H4 (cell line): ENCODE measurements around the gene NOXA1. TPM values are rescaled to one million over a fixed set of nuclear protein-coding genes. Genes with fewer than 3 reads are reported as not detected.
"Not testable (repeated sequence)": the region's sequence is repeated elsewhere in the genome, so short reads cannot be mapped to it uniquely, and the experiment has no call there.

Experiments
- DNase-seq: peaks from one replicate; pipeline ENCODE4 v3.0.0-alpha.2; 2015; ENCODE audit warnings: low spot score
- total RNA-seq: library from RNA; depleted of rRNA; stranded (reverse); fragments of >200 nt; shearing (Covaris generic); gene quantifications from 2 replicates; pipeline ENCODE4 v1.2.3, GENCODE V29; 2014; rRNA removed

NOXA1 gene
- total RNA-seq: not detected in 2 replicates

GRCh38 chr9:137422604-137423513 is at the start of gene NOXA1, which contains the start of gene EXD3:
TSS of gene NOXA1 (plus strand) at chr9:137423393. CDS start at chr9:137423530, 137 bp downstream.
TSS of gene EXD3 (minus strand) at chr9:137423162. CDS start at chr9:137395357, 27,805 bp downstream.
- peak; percentile 74 for DNase-seq

DNA sequence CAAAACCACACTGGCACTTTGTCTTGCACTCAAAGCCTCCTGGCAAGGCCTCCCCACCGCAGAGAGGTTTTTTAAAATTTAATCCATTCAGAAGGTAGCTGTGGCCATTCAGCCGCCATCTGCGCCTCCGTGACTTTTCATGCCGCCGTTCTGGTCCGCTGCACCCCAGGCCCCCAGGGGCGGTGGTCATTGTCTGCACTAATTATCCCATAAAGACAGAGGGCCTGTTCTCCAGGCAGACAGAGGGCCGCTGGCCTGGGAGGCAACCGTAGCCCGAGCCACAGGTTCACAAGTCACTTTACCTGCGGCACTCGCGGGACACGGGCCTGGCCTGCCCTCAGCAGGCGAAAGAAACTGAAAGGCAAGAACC is 49.6 kb upstream of the NOXA1 start:
- no peak for DNase-seq

DNA sequence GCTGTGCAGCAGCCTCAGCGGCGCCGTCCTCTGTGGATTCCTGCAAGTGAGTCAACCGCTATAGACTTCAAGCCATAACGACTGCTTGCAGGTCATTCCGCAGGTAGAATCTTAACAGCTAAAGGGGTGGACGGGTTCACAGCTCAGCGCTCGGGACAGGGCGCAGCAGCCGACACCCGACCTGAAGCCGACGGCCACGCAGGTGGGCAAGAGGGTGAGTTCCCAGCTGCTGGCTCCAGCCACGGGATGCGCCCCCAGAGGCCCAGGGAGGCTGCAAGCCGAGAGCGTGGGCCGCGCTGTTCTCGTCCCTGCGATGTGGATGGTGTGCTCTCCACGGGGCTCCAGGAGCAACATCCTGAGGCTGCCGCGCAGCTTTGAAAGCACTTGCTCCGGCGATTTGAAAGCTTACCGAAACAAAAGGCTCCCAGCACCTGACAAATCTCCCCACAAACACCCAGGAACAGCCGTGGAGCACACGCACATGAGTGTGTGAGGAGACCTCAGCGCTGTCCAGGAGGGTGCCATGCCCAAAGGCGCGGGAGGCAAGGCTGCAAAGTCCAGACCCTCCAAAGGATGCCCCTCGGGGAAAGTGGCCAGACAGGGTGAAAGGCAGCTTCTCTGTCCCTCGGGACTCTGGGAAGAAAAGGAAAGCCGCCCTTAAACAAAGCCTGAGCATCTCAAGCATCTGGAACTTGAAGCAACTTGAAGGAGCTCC is 48.9 kb upstream of the NOXA1 start:
- DNase-seq: no peak

GRCh38 chr9:137375321-137376058 is 47.7 kb upstream of the NOXA1 start:
- no peak for DNase-seq

GRCh38 chr9:137376386-137376785 is 46.8 kb upstream of the NOXA1 start:
- no peak for DNase-seq

DNA sequence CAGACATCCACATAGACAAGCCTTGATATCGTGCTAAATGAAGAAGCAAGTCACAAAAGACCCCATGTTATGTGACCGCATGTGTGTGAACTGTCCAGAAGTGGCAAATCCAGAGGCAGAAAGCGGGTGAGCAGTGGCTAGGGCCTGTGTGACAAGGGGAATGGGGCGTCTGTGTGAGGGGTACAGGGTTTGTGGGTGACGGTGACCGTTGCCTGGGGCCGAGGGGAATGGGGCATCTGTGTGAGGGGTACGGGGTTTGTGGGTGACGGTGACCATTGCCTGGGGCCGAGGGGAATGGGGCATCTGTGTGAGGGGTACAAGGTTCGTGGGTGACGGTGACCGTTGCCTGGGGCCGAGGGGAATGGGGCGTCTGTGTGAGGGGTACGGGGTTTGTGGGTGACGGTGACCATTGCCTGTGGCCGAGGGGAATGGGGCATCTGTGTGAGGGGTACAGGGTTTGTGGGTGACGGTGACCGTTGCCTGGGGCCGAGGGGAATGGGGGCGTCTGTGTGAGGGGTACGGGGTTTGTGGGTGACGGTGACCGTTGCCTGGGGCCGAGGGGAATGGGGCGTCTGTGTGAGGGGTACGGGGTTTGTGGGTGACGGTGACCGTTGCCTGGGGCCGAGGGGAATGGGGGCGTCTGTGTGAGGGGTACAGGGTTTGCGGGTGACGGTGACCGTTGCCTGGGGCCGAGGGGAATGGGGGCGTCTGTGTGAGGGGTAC is 44.3 kb upstream of the NOXA1 start:
- not testable (repeated sequence) for DNase-seq

DNA sequence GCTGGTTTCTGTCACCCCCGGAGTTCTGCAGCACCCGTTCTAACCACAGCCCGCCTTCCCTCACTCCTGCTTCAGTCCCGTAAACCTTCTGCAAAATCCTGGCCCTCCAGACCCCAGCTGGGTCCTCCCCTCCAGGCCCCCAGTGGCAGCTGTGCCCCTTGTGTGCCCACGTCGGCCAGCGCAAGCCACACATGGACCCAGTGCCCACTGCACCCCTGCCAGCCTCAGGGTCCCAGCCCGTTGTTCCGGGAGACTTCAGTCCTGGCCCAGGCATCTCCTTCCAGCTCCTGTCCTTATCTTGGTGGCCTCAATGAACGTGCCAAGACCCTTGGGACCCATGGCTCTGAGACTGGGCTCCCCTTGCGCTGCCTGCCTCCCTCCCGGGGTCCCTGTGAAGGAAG is 43.4 kb upstream of the NOXA1 start:
- no peak for DNase-seq

DNA sequence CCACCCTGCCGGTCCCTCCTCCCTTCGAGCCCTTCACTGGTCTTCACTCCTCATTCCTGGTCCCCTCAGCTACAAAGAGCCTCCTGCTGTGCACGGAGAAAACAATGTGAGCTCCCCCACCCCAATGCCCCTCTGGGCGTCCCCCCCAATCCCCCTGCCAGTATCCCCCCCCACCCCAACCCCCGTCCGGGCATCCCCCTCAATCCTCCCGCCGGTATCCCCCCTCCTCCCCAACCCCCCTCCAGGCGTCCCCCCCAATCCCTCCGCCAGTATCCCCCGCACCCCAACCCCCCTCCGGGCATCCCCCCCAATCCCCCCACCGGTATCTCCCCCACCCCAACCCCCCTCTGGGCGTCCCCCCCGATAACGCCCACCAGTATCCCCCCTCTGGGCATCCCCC is 43.0 kb upstream of the NOXA1 start:
- no peak for DNase-seq

DNA sequence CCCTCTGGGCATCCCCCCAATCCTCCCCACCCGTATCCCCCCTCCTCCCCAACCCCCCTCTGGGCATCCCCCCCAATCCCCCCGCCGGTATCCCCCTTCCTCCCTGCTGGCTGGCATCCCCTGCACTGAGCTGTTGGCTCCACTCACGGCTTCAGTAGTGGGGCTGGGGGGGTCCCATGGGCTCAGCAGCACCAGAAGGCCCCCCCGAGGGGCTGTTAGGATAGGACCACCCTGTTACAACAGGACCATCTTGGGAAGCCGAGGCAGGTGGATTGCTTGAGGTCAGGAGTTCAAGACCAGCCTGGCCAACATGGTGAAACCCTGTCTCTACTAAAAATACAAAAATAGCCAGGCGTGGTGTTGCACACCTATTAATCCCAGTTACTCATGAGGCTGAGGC is 42.6 kb upstream of the NOXA1 start:
- no peak for DNase-seq

- DNase-seq: no peak
Observed at GRCh38 chr9:137381501-137382443, 41.4 kb upstream of the NOXA1 start.

DNA sequence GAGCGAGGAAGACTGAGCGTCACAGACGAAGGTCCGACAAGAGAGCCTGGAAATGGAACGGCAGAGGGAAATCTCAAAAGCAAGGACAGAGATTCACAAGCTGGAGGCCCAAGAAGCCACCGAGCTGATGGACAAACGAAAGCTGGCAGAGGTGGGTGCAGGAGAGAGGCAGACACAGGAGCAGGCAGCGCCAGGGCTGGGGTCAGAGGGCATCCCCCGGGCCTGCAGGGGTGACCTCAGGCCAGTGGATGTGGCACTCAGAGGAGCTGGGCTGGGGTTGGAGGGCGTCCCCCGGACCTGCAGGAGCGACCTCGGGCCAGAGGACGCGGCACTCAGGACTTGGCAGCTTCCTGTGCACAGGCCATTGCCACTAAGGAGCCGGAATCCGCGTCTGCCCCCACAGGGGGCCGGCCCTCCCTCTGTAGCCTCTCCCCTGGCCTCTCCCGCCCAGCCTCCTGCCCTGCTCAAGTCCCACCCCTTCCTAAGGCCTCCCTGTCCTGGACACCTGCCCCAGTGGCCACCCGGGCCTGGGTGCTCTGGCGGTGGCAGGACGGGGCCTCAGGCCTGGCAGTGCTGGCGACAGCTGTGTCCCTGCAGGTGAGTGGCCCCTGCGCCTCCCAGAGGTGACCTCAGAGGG is 40.6 kb upstream of the NOXA1 start:
- DNase-seq: no peak

DNA sequence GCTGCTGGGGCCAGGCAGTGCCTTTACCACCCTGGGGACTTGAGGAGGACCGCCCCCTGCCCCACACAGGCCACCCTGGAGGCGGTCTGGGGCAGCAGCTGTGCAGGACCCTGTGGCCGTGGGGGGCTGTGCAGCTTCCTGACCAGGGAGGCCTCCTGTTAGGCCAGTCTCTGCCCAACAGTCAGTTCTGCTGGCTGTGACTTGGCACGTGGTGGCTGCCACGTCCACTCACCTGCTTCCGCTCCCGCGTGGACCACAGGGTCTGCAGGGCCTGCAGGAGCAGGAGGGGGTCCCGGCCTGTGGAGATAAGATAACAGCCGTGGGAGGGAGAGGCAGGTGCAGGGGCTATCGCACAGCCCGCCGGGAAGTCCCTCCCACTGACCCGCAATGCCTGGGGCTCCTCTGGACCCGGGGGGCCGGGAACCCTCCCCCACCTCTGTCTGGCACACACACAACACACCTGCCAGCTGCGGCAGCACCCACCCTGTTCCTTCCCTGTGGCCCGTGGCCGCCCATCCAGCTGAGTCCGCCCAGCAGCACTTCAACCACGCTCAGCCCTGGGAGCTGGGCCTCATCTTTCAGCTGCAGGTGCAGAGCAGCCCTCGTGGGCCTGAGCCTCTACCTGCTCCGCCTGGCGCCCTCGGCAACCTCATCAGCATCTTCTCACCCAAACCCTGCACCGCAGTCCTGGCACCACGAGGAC is 40.0 kb upstream of the NOXA1 start:
- DNase-seq: no peak

GRCh38 chr9:137383784-137384756 is 39.1 kb upstream of the NOXA1 start:
- no peak for DNase-seq

DNA sequence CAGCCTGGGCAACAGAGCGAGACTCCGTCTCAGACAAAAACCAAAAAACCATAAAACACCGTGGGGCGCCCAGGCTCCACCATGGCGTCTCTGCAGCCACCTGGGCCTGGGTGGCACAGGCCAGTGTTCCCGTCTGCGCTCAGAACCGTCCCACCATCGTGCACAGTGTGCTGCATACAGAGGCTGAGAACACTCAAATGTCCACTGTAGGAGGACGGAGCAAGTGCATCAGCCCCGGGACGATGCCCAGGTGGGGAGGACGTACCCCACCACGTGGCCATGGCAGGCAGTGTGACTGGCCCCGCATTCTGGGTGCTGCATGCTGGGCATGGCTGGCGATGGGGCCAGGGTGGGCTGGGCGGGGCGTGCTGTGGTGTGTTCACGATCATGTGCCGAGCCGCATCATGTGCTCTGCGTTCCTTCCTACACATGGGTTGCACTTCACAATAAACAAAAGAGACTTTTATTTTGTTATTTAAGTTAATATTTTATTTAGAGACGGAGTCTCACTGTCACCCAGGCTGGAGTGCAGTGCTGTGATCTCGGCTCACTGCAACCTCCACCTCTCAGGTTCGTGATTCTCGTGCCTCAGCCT is 38.0 kb upstream of the NOXA1 start:
- DNase-seq: no peak

- not testable (repeated sequence) for DNase-seq
Observed at GRCh38 chr9:137386507-137387113, 36.6 kb upstream of the NOXA1 start.

- DNase-seq: no peak
Observed at GRCh38 chr9:137387114-137387890, 35.9 kb upstream of the NOXA1 start.
